Right lobe of liver (tissue), 4 donors: ENCODE results near the gene CD300LD.

Source experiments
- CTCF ChIP-seq, 4 donors: fragments of 200-600 bp in 3 of 4; fragments of 450-650 bp in 1 of 4; IDR thresholded peaks; one replicate each; pipeline versions ENCODE4 v1.5.1 to v1.8.0; 2016 to 2022; ENCODE audit warnings: antibody characterized with exemption in 4 of 4, mild to moderate bottlenecking in 2 of 4
- POLR2A ChIP-seq: fragments of 450-650 bp; IDR thresholded peaks from one replicate; pipeline ENCODE4 v1.6.1; 2017; ENCODE audit warnings: antibody characterized with exemption, mild to moderate bottlenecking
- donor health status: DM: no; HTN: no; CAD: no.
- donor health status: DM: no; HTN: no; CAD: no.
- donor health status: DM: no; HTN: yes; CAD: no.

DNA sequence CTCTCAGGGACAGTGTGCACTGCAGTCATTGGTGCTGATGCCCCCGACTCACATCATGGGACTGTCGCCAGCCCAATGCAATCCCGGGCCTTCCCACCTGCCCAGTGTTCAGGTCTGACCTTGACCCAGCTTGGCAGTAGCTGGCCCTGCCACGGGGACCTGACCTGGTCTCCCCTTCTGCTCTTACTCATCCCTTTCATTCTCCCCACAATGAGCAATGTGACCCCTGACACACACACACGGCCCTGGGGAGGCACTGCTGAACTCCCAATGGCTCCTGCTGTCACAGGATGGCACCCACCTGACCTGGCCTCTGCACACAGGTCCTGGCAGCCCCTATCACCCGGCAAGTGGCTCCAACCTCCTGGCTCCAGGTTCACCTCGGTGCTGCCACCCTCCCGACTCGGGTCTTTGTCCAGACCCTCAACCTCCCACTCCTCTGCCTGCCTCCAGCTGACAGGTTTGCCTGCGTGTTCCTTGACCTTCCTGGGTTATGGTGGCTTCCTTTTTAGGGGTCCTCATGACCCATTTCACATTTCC, 52.7 kb downstream of the CD300LD start:
- TF ChIP-seq CTCF (IDR thresholded peaks at IDR 0.05) = no peak
- TF ChIP-seq POLR2A = no peak
